GM19463 (cell line): ENCODE results near the gene CCDC89.

ENCODE experiments used
- ATAC-seq: cut with Tn5 transposase; IDR thresholded peaks from one replicate; pipeline ENCODE4 v1.9.1; 2021; ENCODE audit warnings: mild to moderate bottlenecking, moderate library complexity; ENCODE audit not compliant: unreplicated experiment

The CCDC89 gene

GRCh38 chr11:85685820-85686459, at the start of gene CCDC89:
TSS of gene CCDC89 (minus strand) at chr11:85686195. CDS start at chr11:85686130, 65 bp downstream.
- no peak for ATAC-seq

GRCh38 chr11:85732965-85733364, 47.0 kb upstream of the CCDC89 start:
- ATAC-seq = peak; percentile 87

- ATAC-seq = no peak
These were observed 40.4 kb upstream of the CCDC89 start for GRCh38 chr11:85726381-85726780.

GRCh38 chr11:85725510-85726258, 39.7 kb upstream of the CCDC89 start:
- ATAC-seq = no peak

- no peak for ATAC-seq
These were observed 38.9 kb upstream of the CCDC89 start for GRCh38 chr11:85724748-85725465.

- no peak for ATAC-seq
These were observed 37.1 kb upstream of the CCDC89 start for GRCh38 chr11:85723088-85723487.

- ATAC-seq = no peak
These were observed 35.2 kb upstream of the CCDC89 start for GRCh38 chr11:85721191-85721590.

- no peak for ATAC-seq
These were observed 33.2 kb upstream of the CCDC89 start for GRCh38 chr11:85718991-85719807.

- no peak for ATAC-seq
These were observed 32.3 kb upstream of the CCDC89 start for GRCh38 chr11:85718126-85718943.

- ATAC-seq = no peak
These were observed 31.4 kb upstream of the CCDC89 start for GRCh38 chr11:85717429-85717828.

GRCh38 chr11:85712953-85713352, 27.0 kb upstream of the CCDC89 start:
- ATAC-seq = no peak

GRCh38 chr11:85710917-85711316, 24.9 kb upstream of the CCDC89 start:
- ATAC-seq = no peak

- ATAC-seq = no peak
These were observed 24.1 kb upstream of the CCDC89 start for GRCh38 chr11:85709941-85710702.

- ATAC-seq = no peak
These were observed 19.8 kb upstream of the CCDC89 start for GRCh38 chr11:85705800-85706199.

- ATAC-seq = no peak
These were observed 19.0 kb upstream of the CCDC89 start for GRCh38 chr11:85704967-85705366.

- ATAC-seq = peak; percentile 84
These were observed 14.2 kb upstream of the CCDC89 start for GRCh38 chr11:85699957-85700741.

- no peak for ATAC-seq
These were observed 12.2 kb upstream of the CCDC89 start for GRCh38 chr11:85698195-85698594.

GRCh38 chr11:85697747-85698146, 11.8 kb upstream of the CCDC89 start:
- ATAC-seq = no peak

GRCh38 chr11:85695546-85695945, 9.6 kb upstream of the CCDC89 start:
- ATAC-seq = no peak
